Measurements from ENCODE around the gene RICTOR. TPM values are rescaled to one million over a fixed set of nuclear protein-coding genes. Genes with fewer than 3 reads are reported as not detected.

The RICTOR gene
- total RNA-seq, 1 donor from 2014 or later = 51.1 TPM

DNA sequence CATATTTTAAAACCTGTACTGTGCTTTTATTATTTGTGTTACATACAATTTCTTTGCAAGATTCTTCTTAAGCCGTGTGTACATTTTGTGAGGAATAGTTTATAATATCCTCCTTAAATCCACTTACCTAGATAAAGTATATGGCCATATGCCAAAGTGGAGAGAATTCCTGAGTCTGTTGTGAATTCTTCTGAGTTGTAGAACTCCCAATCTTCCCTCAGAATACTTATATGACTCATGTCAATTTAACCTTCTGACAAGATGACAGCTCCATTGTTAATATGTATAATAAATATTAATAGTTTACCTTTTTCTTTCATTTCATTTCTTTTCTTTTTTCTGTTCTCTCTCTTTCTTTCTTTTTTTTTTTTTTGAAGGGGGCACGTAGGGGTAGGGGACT, 6.0 kb upstream of the RICTOR start:
- intact Hi-C loops (cut with DNase I) = loop anchor here (10.0 kb wide), 1 partner anchor 85 kb away; no protein-coding TSS in a partner anchor
- Histone ChIP-seq H3K4me1 (peaks cover 11% of the 10 kb centered on the region), H3K27ac (no peak overlapping the region), H3K36me3 (no peaks in the 10 kb centered on the region), H3K4me3 (no peak overlapping the region), H3K9me3 (no peaks in the 10 kb centered on the region), H3K27me3 (peaks cover 5% of the 10 kb centered on the region)
- no peak for DNase-seq
- ATAC-seq = no peak
- TF ChIP-seq, protein P1, sequence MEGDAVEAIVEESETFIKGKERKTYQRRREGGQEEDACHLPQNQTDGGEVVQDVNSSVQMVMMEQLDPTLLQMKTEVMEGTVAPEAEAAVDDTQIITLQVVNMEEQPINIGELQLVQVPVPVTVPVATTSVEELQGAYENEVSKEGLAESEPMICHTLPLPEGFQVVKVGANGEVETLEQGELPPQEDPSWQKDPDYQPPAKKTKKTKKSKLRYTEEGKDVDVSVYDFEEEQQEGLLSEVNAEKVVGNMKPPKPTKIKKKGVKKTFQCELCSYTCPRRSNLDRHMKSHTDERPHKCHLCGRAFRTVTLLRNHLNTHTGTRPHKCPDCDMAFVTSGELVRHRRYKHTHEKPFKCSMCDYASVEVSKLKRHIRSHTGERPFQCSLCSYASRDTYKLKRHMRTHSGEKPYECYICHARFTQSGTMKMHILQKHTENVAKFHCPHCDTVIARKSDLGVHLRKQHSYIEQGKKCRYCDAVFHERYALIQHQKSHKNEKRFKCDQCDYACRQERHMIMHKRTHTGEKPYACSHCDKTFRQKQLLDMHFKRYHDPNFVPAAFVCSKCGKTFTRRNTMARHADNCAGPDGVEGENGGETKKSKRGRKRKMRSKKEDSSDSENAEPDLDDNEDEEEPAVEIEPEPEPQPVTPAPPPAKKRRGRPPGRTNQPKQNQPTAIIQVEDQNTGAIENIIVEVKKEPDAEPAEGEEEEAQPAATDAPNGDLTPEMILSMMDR (IDR thresholded peaks at IDR 0.05) = no peak

DNA sequence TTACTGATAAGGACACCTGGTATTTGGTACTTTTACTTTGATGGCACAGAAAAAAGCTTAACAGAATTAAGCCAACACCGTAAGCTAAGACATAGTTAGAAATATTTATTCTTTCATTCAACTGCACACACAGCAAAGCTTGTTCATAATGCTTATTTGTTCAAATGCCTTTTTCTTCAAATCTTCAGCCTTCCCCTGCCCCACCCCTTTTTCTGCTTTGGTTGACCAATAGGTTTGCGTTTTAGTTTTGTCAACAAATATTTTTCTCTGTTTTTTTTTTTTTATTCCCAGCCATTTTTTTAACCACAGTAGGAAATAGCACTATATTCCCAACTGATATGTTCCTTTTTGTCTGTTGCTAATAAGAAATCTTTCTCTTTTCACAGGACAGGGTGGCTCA, 4.9 kb upstream of the RICTOR start:
- Histone ChIP-seq H3K27ac (no peak overlapping the region), H3K9me3 (no peaks in the 10 kb centered on the region), H3K36me3 (no peaks in the 10 kb centered on the region), H3K27me3 (peaks cover 5% of the 10 kb centered on the region), H3K4me3 (no peak overlapping the region), H3K4me1 (peaks cover 11% of the 10 kb centered on the region)
- intact Hi-C loops (cut with DNase I) = no loop called here
- TF ChIP-seq, protein P1 (IDR thresholded peaks at IDR 0.05) = no peak
- ATAC-seq (no peak), DNase-seq (no peak)

DNA sequence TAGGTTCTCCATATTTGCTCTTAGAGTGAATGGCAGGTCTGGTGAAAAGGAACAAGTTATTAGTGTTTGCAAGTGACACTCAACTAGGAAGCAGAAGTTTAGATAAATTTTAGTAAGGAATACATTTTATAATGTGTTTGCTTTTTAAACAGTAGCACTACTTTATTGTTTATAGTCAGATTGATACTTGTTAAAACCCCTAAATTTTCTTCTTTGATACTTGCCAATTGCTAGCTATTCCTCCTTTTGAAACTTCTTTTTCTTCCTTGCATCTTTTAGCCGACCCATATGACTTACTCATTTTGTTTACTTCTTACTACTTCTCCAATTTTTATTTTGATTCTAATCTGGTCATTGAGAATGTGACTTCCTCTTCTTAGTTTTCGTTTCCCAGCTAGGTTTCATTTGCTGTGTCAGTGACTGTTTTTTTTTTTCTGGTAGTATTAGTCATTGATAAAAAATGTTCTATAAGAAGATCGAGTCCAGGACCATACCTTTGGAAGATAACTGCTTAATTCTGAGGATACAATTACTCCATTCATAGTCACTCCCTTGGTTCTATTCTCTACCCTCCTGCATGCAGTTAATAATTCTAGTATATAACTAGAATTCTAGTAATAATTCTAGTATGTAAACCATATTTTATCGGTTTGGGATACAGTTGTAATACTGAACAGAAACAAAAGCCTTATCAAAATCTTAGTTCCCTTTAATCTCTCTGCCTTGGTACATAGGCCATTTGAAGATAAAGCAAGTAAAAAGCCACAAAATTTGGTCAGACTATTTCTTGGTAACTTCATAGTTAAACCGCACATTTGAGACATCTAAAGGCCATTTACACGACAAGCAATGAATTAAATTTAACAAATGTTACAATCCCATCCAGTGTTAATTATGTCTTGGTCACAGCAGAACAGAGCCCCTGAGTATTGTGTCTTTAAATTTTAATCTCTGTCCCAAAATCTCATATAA, 2.8 kb upstream of the RICTOR start:
- Histone ChIP-seq H3K4me3 (no peak overlapping the region), H3K4me1 (peaks cover 22% of the 10 kb centered on the region), H3K36me3 (no peaks in the 10 kb centered on the region), H3K27ac (peak overlapping the region; percentile 20), H3K9me3 (no peaks in the 10 kb centered on the region), H3K27me3 (no peaks in the 10 kb centered on the region)
- DNase-seq (no peak), ATAC-seq (no peak)
- intact Hi-C loops (cut with DNase I) = no loop called here
- TF ChIP-seq, protein P1 (IDR thresholded peaks at IDR 0.05) = no peak

DNA sequence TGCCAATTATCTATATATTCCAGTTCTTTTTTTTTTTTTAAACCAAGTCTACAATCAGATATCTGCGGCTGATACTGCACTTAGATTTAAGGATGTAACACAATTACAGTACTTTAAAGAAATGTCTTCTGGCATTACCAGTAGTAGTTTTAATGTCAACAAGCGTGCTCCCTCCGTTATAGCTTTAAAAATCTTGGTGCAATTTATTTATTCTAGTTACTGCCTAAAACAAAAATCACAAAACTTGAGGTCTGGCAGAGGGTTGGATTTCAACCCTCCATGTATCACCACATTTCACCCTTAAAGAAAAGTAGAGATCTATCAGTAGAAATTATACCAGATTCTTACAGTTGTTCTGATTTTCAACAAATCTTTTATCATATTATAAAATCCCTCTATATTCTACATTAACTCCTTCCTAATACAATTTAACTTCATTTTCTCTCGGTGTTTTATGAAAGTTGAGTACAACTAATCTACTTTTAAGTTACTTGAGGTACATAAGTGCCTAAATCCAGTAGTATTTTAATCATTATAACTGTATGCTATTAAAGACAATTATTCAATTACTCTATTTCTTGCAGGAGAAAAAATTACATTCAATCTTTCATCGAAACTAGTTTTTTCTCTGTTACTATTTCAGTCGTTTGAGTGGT, 2.0 kb upstream of the RICTOR start:
- no peaks in the 10 kb centered on the region for H3K9me3 ChIP-seq
- intact Hi-C loops (cut with DNase I) = no loop called here
- DNase-seq = no peak
- H3K27ac ChIP-seq = peak overlapping the region; percentile 20
- TF ChIP-seq, protein P1 (IDR thresholded peaks at IDR 0.05) = no peak
- no peak overlapping the region for H3K4me3 ChIP-seq
- ATAC-seq = no peak
- H3K4me1 ChIP-seq = peaks cover 30% of the 10 kb centered on the region
- no peaks in the 10 kb centered on the region for H3K36me3 ChIP-seq
- no peaks in the 10 kb centered on the region for H3K27me3 ChIP-seq

DNA sequence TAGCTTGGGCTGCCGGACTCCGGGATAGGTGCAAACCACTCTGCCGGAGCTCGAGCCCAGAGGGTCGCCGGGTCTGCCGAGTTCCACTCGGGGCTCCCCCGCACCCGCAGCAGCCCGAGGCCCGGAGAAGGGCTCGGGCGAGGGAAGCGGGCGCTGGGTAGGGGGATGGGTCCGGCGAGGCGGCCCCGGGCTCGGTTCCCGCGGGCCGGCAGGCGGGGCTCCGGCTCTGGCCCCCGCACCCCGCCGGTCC, 507 bp downstream of the RICTOR start:
- H3K9me3 ChIP-seq = no peaks in the 10 kb centered on the region
- ATAC-seq (peak; percentile 65), DNase-seq (no peak)
- H3K4me3 ChIP-seq = peak overlapping the region; percentile 80
- TF ChIP-seq, protein P1 (IDR thresholded peaks at IDR 0.05) = no peak
- no peaks in the 10 kb centered on the region for H3K36me3 ChIP-seq
- H3K27ac ChIP-seq = peak overlapping the region; percentile 97
- no peaks in the 10 kb centered on the region for H3K27me3 ChIP-seq
- peaks cover 31% of the 10 kb centered on the region for H3K4me1 ChIP-seq
- intact Hi-C loops (cut with DNase I) = no loop called here

Measured in upper lobe of right lung (tissue), 1 donor.